Effector CD8-positive, alpha-beta T cell (primary cell): Measurements from ENCODE around the gene CALML5.

Source experiments
- DNase-seq: peaks from one replicate; lab custom pipeline; 2025; lab: John Stamatoyannopoulos, UW

CALML5 gene

GRCh38 chr10:5533098-5533731, 33.8 kb upstream of the CALML5 start:
- DNase-seq = no peak

GRCh38 chr10:5532618-5533097, 33.3 kb upstream of the CALML5 start:
- no peak for DNase-seq

- no peak for DNase-seq
These were observed 32.9 kb upstream of the CALML5 start for GRCh38 chr10:5532307-5532605.

DNA sequence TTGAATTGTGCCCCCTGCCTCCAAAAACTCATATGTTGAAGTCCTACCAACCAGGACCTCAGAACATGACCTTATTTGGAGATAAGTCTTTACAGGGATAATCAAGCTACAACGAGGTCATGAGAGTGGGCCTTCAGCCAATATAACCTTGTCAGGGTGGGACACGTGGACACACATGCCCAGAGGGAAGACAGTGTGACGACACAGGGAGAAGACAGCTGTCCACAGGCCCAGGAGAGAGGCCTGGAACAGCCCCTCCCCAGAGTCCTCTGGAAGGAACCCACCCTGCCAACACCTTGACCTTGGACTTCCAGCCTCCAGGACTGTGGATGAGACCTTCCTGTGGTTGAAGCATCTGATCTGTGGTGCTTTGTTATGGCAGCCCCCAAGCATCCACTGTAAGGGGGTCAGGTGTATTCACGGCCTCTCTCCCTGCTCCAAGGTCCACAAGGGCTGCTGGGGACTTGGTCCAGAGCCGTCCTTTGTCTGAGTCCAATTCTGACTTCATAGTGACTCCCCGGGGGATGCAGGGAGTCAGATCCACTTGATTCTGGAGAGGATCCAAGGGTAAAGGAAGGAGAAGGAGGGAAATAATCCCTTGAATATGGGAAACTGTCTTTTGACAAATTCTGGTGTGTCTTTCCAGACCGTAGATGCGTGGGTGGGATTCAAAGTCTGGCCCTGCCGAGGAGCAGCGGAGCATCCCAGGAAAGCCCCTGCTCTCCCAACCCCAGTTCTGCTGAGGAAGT, 32.4 kb upstream of the CALML5 start:
- no peak for DNase-seq

DNA sequence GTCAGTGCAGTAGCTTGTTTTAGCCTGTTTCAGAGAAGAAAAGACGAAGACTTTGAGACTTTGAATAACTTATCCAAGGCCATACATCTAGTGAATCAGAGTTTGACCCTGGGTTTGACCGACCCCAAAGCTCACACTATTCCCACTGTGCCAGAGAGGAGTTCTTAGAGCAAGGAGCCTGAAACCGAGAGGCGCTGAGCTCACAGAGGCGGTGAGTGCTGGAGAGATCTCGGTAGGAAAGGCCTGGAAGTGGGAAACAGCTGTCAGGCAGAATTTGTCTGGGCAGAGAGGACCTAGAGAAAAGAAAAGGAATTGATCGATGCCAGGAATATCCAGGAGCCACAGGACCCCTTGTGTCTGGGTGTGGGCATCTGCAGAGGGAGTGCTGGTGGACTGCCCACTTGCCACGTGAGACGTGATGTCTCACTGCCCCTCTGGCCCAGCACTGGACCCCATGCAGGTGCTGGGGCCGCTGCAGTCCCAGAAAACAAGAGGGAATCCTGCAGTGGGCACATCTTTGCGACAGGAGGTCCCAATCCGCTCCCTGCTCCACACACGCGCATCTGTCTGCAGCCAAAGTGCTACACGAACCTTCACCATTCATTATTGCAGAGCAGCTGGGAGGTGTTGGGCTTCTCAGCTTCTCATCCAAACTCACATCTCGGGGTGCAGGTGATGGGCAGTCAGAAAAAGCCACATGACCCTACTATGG, 31.6 kb upstream of the CALML5 start:
- no peak for DNase-seq

- DNase-seq = no peak
These were observed 31.0 kb upstream of the CALML5 start for GRCh38 chr10:5530412-5530806.

- DNase-seq = no peak
These were observed 30.5 kb upstream of the CALML5 start for GRCh38 chr10:5529702-5530411.

GRCh38 chr10:5528989-5529701, 29.8 kb upstream of the CALML5 start:
- no peak for DNase-seq

GRCh38 chr10:5527332-5528200, 28.2 kb upstream of the CALML5 start:
- DNase-seq = no peak

- no peak for DNase-seq
These were observed 27.4 kb upstream of the CALML5 start for GRCh38 chr10:5526691-5527331.

GRCh38 chr10:5525561-5526341, 26.4 kb upstream of the CALML5 start:
- no peak for DNase-seq

GRCh38 chr10:5524641-5525560, 25.5 kb upstream of the CALML5 start, which contains the start of gene CALML3:
CALML3 (plus strand) TSS chr10:5524961; CDS start chr10:5525086, 125 bp downstream.
- DNase-seq = no peak

- DNase-seq = no peak
These were observed 24.6 kb upstream of the CALML5 start for GRCh38 chr10:5523796-5524574.

DNA sequence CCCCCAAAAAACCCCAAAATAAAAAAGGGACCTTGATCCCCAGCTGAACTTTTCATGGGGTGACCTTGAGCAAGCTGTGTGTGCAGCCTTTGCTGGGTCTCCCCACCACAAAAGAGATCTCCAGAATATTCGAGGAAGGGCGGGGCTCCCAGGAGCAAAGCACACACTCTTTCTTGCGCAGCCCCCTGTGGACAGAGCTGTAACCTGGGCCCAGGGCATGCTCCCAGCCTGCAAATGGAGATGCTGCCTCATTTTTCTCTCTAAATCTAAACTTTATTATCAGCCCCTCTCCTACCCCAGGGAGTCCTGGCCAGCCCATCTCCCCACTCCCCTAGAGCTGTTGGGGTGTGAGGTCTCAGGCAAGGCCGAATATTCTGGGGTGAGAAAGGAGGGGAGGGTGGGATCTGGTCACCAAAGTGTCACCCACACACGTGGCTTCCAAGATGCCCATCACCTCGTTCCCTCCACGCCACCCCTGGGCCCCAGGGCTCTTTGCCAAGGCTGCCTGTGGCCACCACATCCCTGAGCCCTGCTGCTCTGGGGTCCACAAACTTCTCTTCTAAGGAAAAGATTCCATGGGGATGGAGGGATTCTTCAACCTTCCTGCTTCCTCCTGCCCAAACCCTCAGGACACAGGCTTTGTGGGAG, 23.7 kb upstream of the CALML5 start:
- no peak for DNase-seq

GRCh38 chr10:5519054-5519453, 19.7 kb upstream of the CALML5 start:
- no peak for DNase-seq

DNA sequence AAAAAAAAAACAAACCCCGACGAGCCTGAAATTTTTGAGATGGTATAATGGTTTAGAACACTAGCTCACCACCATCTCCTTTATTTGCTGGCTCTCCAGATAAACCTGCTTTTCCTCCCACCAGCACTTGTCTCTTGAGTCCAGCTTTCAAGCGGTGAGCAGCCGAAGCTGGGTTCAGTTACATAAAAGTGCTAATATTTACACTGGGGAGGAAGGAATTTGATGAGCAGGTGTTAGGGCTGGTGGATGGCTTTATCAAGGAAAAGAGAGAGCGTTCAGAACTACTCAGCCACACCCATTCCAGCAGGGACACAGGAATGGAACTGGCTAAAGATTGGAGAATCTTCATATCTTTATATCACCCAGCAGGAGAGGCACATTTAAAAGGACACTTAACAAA, 18.8 kb upstream of the CALML5 start:
- no peak for DNase-seq

- no peak for DNase-seq
These were observed 18.2 kb upstream of the CALML5 start for GRCh38 chr10:5517546-5517945.
